D721Med (cell line): ENCODE results near the gene DNAH1.

Source experiments
- DNase-seq: peaks from one replicate; pipeline ENCODE4 v3.0.0; 2011; ENCODE audit warnings: low spot score; ENCODE audit not compliant: insufficient read length
- FAIRE-seq: peaks from 2 replicates; lab custom pipeline; 2011; peaks lifted over from hg19 to GRCh38; lab: Jason Lieb, UNC
- CTCF ChIP-seq: IDR thresholded peaks from 2 replicates; pipeline ENCODE4 v1.5.1; 2012; ENCODE audit warnings: mild to moderate bottlenecking, control low read depth; ENCODE audit not compliant: insufficient read depth; ENCODE audit errors: missing control alignments

The DNAH1 gene

GRCh38 chr3:52402101-52402521 lies 86.0 kb downstream of the DNAH1 start:
- DNase-seq = no peak

GRCh38 chr3:52402706-52403270 lies 86.7 kb downstream of the DNAH1 start:
- TF ChIP-seq CTCF = no peak
- FAIRE-seq = no peak
- no peak for DNase-seq

More at GRCh38 chr3:52402101-52402521, 86.0 kb downstream of the DNAH1 start:
- TF ChIP-seq CTCF = no peak
- no peak for FAIRE-seq

GRCh38 chr3:52403271-52403841 lies 87.2 kb downstream of the DNAH1 start:
- FAIRE-seq (no peak), DNase-seq (no peak)
- TF ChIP-seq CTCF = no peak

GRCh38 chr3:52403955-52404354 lies 87.8 kb downstream of the DNAH1 start:
- no peak for FAIRE-seq
- no peak for DNase-seq
- no peak for TF ChIP-seq CTCF

- no peak for DNase-seq
- TF ChIP-seq CTCF = no peak
- FAIRE-seq = no peak
These were observed 88.3 kb downstream of the DNAH1 start for GRCh38 chr3:52404391-52404790.

- no peak for TF ChIP-seq CTCF
- no peak for FAIRE-seq
- DNase-seq = no peak
These were observed 88.9 kb downstream of the DNAH1 start for GRCh38 chr3:52405066-52405465.

GRCh38 chr3:52405601-52406110 lies 89.5 kb downstream of the DNAH1 start:
- DNase-seq = no peak
- TF ChIP-seq CTCF = no peak
- FAIRE-seq = no peak
